K562 (cell line): Measurements from ENCODE around the gene TCF25. TPM values are rescaled to one million over a fixed set of nuclear protein-coding genes. Genes with fewer than 3 reads are reported as not detected.

Experiments
- GATA2 ChIP-seq: sonication (generic); formaldehyde crosslinking; IDR thresholded peaks from 2 replicates; pipeline ENCODE4 v1.4.0; 2020; ENCODE audit warnings: mild to moderate bottlenecking, missing genetic modification reagents
- MCM5 ChIP-seq: fragments of 450-650 bp; IDR thresholded peaks from 2 replicates; pipeline ENCODE4 v1.6.1; 2016; ENCODE audit warnings: low read depth
- NFRKB ChIP-seq: fragments of 450-650 bp; IDR thresholded peaks from 2 replicates; pipeline ENCODE4 v1.6.1; 2016; ENCODE audit warnings: low read depth
- PTBP1 ChIP-seq: fragments of 200-400 bp; formaldehyde crosslinking; IDR thresholded peaks from 2 replicates; pipeline ENCODE4 v1.6.1; 2017; ENCODE audit warnings: low read depth, low read length
- PTRF ChIP-seq: fragments of 450-650 bp; IDR thresholded peaks from 2 replicates; pipeline ENCODE4 v1.6.1; 2016; ENCODE audit warnings: mild to moderate bottlenecking, missing genetic modification characterization, missing compliant biosample characterization
- RFX5 ChIP-seq: IDR thresholded peaks from 2 replicates; pipeline ENCODE4 v1.6.1; 2011; ENCODE audit warnings: low read depth, mild to moderate bottlenecking, improper control_type of control experiment, low read length
- SOX6 ChIP-seq: fragments of 450-650 bp; IDR thresholded peaks from 2 replicates; pipeline ENCODE4 v1.6.1; 2014; ENCODE audit warnings: mild to moderate bottlenecking
- STAT5A ChIP-seq: IDR thresholded peaks from 2 replicates; pipeline ENCODE4 v1.6.1; 2012; ENCODE audit warnings: low read length, inconsistent platforms, borderline replicate concordance
- ZBTB1 ChIP-seq: sonication (generic); formaldehyde crosslinking; IDR thresholded peaks from 2 replicates; pipeline ENCODE4 v1.8.1; 2023; ENCODE audit warnings: missing genetic modification reagents, low read depth, mild to moderate bottlenecking, borderline replicate concordance
- ZBTB7A ChIP-seq: IDR thresholded peaks from 2 replicates; pipeline ENCODE4 v1.6.1; 2011; ENCODE audit warnings: low read depth, mild to moderate bottlenecking, low read length, moderate library complexity, borderline replicate concordance; ENCODE audit not compliant: control insufficient read depth
- ZNF24 ChIP-seq: fragments of 450-650 bp; IDR thresholded peaks from 2 replicates; pipeline ENCODE4 v1.6.1; 2016
- polyA plus RNA-seq, 8 experiments: library from polyadenylated mRNA; depleted of rRNA in 4 of 8; stranded (reverse) in 5 of 8; unstranded in 3 of 8; fragments of >200 nt; fragmentation: Nextera tagmentation in 2 of 8; fragmentation: Illumina TruSeq in 1 of 8; extraction: Ambion mirVana in 2 of 8; extraction: Trizol in 1 of 8; gene quantifications; 2 replicates each; pipeline versions ENCODE4 v1.2.1 to v1.2.3, GENCODE V29; 2011 to 2014; ENCODE audit warnings: inconsistent platforms in 1 of 8, missing spikeins in 1 of 8
- total RNA-seq, 7 experiments: library from RNA; depleted of rRNA in 6 of 7; stranded (reverse); fragments of >200 nt in 6 of 7; fragmentation: Illumina TruSeq in 2 of 7; extraction: Trizol in 2 of 7; gene quantifications; 2 replicates each; pipeline versions ENCODE4 v1.2.1 to v1.2.3, GENCODE V29; 2011 to 2021; ENCODE audit warnings: low replicate concordance in 1 of 7
- TF ChIP-seq, protein P1 (sequence below), 2 experiments: fragments of 450-650 bp in 1 of 2; sonication (generic) in 1 of 2; formaldehyde crosslinking in 1 of 2; IDR thresholded peaks; 2 replicates each; pipeline versions ENCODE4 v1.7.1 to v1.9.0; 2016 to 2022; ENCODE audit warnings: inconsistent platforms in 1 of 2, mild to moderate bottlenecking in 1 of 2, missing genetic modification reagents in 1 of 2
- TF ChIP-seq, protein P2 (sequence below): fragments of 200-800 bp; sonication (Bioruptor generic); IDR thresholded peaks from 2 replicates; pipeline ENCODE4 v1.6.1; 2017; ENCODE audit warnings: missing genetic modification characterization, missing compliant biosample characterization
- TF ChIP-seq, protein P3 (sequence below): fragments of 450-650 bp; IDR thresholded peaks from 2 replicates; pipeline ENCODE4 v1.6.1; 2016

Gene TCF25
- total and polyA plus RNA-seq, 9 of the 15 experiments (the other 6 are each of a cell fraction or from before 2014, with no cell fraction given), result 9.0 to 154 (median 83.8) TPM

DNA sequence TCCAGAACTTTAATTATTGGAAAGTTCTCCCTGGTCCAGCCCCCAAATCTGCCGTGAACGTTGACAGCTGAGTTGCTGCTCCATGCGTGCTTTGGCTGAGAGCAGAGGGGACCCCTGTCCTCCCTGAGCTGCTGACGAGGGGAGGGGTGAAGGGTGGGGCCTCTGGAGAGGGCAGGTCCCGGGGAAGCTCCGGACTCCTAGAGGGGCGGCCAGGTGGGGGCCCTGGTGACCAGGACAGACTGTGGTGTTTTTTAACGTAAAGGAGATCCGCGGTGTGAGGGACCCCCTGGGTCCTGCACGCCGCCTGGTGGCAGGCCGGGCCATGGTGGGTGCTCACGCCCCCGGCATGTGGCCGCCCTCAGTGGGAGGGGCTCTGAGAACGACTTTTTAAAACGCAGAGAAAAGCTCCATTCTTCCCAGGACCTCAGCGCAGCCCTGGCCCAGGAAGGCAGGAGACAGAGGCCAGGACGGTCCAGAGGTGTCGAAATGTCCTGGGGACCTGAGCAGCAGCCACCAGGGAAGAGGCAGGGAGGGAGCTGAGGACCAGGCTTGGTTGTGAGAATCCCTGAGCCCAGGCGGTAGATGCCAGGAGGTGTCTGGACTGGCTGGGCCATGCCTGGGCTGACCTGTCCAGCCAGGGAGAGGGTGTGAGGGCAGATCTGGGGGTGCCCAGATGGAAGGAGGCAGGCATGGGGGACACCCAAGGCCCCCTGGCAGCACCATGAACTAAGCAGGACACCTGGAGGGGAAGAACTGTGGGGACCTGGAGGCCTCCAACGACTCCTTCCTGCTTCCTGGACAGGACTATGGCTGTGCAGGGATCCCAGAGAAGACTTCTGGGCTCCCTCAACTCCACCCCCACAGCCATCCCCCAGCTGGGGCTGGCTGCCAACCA is 45.3 kb downstream of the TCF25 start, which contains the start of gene MC1R (continued):
- TF ChIP-seq, protein P1, sequence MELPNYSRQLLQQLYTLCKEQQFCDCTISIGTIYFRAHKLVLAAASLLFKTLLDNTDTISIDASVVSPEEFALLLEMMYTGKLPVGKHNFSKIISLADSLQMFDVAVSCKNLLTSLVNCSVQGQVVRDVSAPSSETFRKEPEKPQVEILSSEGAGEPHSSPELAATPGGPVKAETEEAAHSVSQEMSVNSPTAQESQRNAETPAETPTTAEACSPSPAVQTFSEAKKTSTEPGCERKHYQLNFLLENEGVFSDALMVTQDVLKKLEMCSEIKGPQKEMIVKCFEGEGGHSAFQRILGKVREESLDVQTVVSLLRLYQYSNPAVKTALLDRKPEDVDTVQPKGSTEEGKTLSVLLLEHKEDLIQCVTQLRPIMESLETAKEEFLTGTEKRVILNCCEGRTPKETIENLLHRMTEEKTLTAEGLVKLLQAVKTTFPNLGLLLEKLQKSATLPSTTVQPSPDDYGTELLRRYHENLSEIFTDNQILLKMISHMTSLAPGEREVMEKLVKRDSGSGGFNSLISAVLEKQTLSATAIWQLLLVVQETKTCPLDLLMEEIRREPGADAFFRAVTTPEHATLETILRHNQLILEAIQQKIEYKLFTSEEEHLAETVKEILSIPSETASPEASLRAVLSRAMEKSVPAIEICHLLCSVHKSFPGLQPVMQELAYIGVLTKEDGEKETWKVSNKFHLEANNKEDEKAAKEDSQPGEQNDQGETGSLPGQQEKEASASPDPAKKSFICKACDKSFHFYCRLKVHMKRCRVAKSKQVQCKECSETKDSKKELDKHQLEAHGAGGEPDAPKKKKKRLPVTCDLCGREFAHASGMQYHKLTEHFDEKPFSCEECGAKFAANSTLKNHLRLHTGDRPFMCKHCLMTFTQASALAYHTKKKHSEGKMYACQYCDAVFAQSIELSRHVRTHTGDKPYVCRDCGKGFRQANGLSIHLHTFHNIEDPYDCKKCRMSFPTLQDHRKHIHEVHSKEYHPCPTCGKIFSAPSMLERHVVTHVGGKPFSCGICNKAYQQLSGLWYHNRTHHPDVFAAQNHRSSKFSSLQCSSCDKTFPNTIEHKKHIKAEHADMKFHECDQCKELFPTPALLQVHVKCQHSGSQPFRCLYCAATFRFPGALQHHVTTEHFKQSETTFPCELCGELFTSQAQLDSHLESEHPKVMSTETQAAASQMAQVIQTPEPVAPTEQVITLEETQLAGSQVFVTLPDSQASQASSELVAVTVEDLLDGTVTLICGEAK (IDR thresholded peaks at IDR 0.05), result no peak
- TF ChIP-seq, protein P1 (CRISPR knock-in tag; IDR thresholded peaks at IDR 0.05), result no peak
- TF ChIP-seq, protein P2, sequence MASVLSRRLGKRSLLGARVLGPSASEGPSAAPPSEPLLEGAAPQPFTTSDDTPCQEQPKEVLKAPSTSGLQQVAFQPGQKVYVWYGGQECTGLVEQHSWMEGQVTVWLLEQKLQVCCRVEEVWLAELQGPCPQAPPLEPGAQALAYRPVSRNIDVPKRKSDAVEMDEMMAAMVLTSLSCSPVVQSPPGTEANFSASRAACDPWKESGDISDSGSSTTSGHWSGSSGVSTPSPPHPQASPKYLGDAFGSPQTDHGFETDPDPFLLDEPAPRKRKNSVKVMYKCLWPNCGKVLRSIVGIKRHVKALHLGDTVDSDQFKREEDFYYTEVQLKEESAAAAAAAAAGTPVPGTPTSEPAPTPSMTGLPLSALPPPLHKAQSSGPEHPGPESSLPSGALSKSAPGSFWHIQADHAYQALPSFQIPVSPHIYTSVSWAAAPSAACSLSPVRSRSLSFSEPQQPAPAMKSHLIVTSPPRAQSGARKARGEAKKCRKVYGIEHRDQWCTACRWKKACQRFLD (CRISPR knock-in tag), result no peak
- TF ChIP-seq ZNF24 (no peak), RFX5 (no peak), SOX6 (no peak), STAT5A (no peak), ZBTB7A (peak; percentile 100), GATA2 (CRISPR knock-in tag) (no peak), MCM5 (no peak), PTRF (tag) (no peak), NFRKB (no peak), ZBTB1 (CRISPR knock-in tag) (no peak), PTBP1 (no peak)
- TF ChIP-seq, protein P3, sequence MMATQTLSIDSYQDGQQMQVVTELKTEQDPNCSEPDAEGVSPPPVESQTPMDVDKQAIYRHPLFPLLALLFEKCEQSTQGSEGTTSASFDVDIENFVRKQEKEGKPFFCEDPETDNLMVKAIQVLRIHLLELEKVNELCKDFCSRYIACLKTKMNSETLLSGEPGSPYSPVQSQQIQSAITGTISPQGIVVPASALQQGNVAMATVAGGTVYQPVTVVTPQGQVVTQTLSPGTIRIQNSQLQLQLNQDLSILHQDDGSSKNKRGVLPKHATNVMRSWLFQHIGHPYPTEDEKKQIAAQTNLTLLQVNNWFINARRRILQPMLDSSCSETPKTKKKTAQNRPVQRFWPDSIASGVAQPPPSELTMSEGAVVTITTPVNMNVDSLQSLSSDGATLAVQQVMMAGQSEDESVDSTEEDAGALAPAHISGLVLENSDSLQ, result no peak
